Activated naive CD8-positive, alpha-beta T cell treated with anti-CD3 and anti-CD28 coated beads, Interleukin-2, amount 10 ng/mL, durations not matched to agents 7 days and 5 days (primary cell): Measurements from ENCODE around the gene EPHA5. TPM values are rescaled to one million over a fixed set of nuclear protein-coding genes. Genes with fewer than 3 reads are reported as not detected.

Experiments
- ATAC-seq: fragments of 150-1000 bp; cut with Tn5 transposase; one replicate; pipeline ENCODE4 v1.10.0; 2021; ENCODE audit warnings: low read depth, moderate library complexity
- POLR2A ChIA-PET: fragments of 350-600 bp; sonication (Branson Sonifier 250); formaldehyde crosslinking; loops from one replicate; lab custom pipeline; 2021; ENCODE audit warnings: antibody characterized with exemption; lab: Charles Lee
- DNase-seq: peaks from one replicate; pipeline ENCODE4 v3.0.0; 2021
- H3K27ac Mint-ChIP-seq: one replicate; pipeline ENCODE4 v1.8.0; 2022; ENCODE audit warnings: mild to moderate bottlenecking, mixed read lengths
- H3K27me3 Mint-ChIP-seq: one replicate; pipeline ENCODE4 v1.8.0; 2022; ENCODE audit warnings: mild to moderate bottlenecking, moderate library complexity, mixed read lengths
- H3K36me3 Mint-ChIP-seq: one replicate; pipeline ENCODE4 v1.8.0; 2021; ENCODE audit warnings: mild to moderate bottlenecking, mixed read lengths
- H3K4me1 Mint-ChIP-seq: one replicate; pipeline ENCODE4 v1.8.0; 2021; ENCODE audit warnings: mixed read lengths
- H3K4me3 Mint-ChIP-seq: one replicate; pipeline ENCODE4 v1.8.0; 2022; ENCODE audit warnings: mild to moderate bottlenecking, moderate library complexity, mixed read lengths
- H3K9me3 Mint-ChIP-seq: one replicate; pipeline ENCODE4 v1.8.0; 2021; ENCODE audit warnings: mixed read lengths
- total RNA-seq, 2 experiments: library from RNA; stranded (reverse); gene quantifications; one replicate each; pipeline ENCODE4 v1.2.3, GENCODE V29; 2021

EPHA5 gene
- total RNA-seq, 2 experiments from 2014 or later, result not detected

DNA sequence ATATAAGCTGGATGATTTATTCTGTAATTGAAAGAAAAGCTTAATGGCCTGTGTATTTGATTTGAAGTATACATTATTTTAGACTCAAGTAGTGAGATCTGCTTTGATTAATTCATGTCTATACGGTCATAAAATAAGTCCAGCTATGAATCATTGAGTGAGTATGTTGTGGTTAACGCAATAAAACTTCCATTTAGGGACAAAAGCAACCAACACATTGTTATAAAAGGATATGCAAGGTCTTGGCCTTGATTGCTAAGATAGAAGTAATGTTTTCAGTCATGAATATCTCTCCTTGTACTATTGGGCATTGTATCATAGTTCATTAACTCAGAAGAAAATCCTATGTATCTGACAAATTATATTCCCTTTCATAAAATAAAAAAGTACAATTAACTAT, 162.1 kb downstream of the EPHA5 start:
- Mint-ChIP-seq H3K27ac (no peak overlapping the region), H3K4me3 (no peak overlapping the region), H3K27me3 (no peaks in the 10 kb centered on the region), H3K9me3 (no peaks in the 10 kb centered on the region), H3K36me3 (no peaks in the 10 kb centered on the region), H3K4me1 (no peaks in the 10 kb centered on the region)
- DNase-seq (no peak), ATAC-seq (no peak)
- POLR2A ChIA-PET, result no interaction called here

GRCh38 chr4:65502131-65502701, 168.1 kb downstream of the EPHA5 start:
- Mint-ChIP-seq H3K4me1 (no peaks in the 10 kb centered on the region), H3K27ac (no peak overlapping the region), H3K36me3 (no peaks in the 10 kb centered on the region), H3K27me3 (no peaks in the 10 kb centered on the region), H3K4me3 (no peak overlapping the region), H3K9me3 (peaks cover 2% of the 10 kb centered on the region)
- POLR2A ChIA-PET, result no interaction called here
- ATAC-seq, result no peak
- DNase-seq, result no peak

DNA sequence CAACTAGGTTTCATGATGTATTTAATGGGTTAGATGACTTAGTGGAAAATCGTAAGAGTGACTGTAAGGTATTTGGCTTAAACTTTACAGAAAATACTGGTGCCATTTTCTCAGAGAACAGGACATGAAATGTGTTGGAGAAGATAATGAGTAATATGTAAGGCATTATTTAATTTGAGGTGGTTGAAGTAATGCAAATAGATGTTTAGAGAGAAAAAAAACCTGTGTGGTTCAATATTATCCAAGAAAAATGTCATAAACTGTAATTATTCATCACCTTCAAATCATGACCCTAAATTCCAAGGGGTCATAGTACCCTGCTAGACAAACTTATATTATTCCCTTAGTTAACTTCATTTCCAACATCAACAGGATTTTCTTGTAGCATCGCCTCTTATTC, 171.7 kb downstream of the EPHA5 start:
- no peak overlapping the region for H3K27ac Mint-ChIP-seq
- no peaks in the 10 kb centered on the region for H3K36me3 Mint-ChIP-seq
- POLR2A ChIA-PET, result no interaction called here
- peaks cover 2% of the 10 kb centered on the region for H3K9me3 Mint-ChIP-seq
- H3K4me1 Mint-ChIP-seq, result no peaks in the 10 kb centered on the region
- no peaks in the 10 kb centered on the region for H3K27me3 Mint-ChIP-seq
- ATAC-seq (no peak), DNase-seq (no peak)
- no peak overlapping the region for H3K4me3 Mint-ChIP-seq

GRCh38 chr4:65495439-65495838, 174.8 kb downstream of the EPHA5 start:
- Mint-ChIP-seq H3K9me3 (peaks cover 2% of the 10 kb centered on the region), H3K27me3 (no peaks in the 10 kb centered on the region), H3K36me3 (no peaks in the 10 kb centered on the region), H3K27ac (no peak overlapping the region), H3K4me3 (no peak overlapping the region), H3K4me1 (no peaks in the 10 kb centered on the region)
- ATAC-seq (no peak), DNase-seq (no peak)
- POLR2A ChIA-PET, result no interaction called here

DNA sequence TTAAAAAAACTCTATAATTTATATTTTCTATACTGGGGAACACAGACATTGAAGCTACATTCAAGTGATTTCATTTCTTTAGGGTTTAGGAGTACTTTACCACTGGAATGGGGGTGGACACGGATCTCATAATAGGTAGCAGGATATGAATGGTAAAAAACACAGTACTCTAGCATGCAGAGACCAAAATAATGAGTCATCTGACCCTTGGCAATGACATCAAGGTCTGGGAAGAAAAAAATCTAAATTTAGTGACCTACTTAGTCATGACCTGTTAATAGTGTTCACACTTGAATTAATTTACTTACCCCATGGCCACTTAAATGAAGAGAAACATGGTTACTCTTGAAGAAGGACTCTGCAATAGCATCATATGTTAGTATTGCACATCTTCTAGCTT, 187.9 kb downstream of the EPHA5 start:
- no peaks in the 10 kb centered on the region for H3K27me3 Mint-ChIP-seq
- no peak overlapping the region for H3K4me3 Mint-ChIP-seq
- no peak overlapping the region for H3K27ac Mint-ChIP-seq
- POLR2A ChIA-PET, result no interaction called here
- ATAC-seq, result no peak
- H3K9me3 Mint-ChIP-seq, result peaks cover 2% of the 10 kb centered on the region
- DNase-seq, result no peak
- H3K4me1 Mint-ChIP-seq, result no peaks in the 10 kb centered on the region
- H3K36me3 Mint-ChIP-seq, result no peaks in the 10 kb centered on the region

- no peak overlapping the region for H3K4me3 Mint-ChIP-seq
- no peaks in the 10 kb centered on the region for H3K36me3 Mint-ChIP-seq
- POLR2A ChIA-PET, result no interaction called here
- DNase-seq, result no peak
- H3K9me3 Mint-ChIP-seq, result no peaks in the 10 kb centered on the region
- no peak overlapping the region for H3K27ac Mint-ChIP-seq
- no peaks in the 10 kb centered on the region for H3K4me1 Mint-ChIP-seq
- H3K27me3 Mint-ChIP-seq, result no peaks in the 10 kb centered on the region
- no peak for ATAC-seq
Observed at GRCh38 chr4:65472531-65472930, 197.8 kb downstream of the EPHA5 start.

- no peak for DNase-seq
- POLR2A ChIA-PET, result no interaction called here
- Mint-ChIP-seq H3K4me1 (no peaks in the 10 kb centered on the region), H3K27ac (no peak overlapping the region), H3K27me3 (no peaks in the 10 kb centered on the region), H3K36me3 (no peaks in the 10 kb centered on the region), H3K4me3 (no peak overlapping the region), H3K9me3 (no peaks in the 10 kb centered on the region)
- ATAC-seq, result no peak
Observed at GRCh38 chr4:65467068-65467680, 203.1 kb downstream of the EPHA5 start.

- H3K27ac Mint-ChIP-seq, result no peak overlapping the region
- H3K36me3 Mint-ChIP-seq, result no peaks in the 10 kb centered on the region
- POLR2A ChIA-PET, result no interaction called here
- H3K4me3 Mint-ChIP-seq, result no peak overlapping the region
- ATAC-seq (no peak), DNase-seq (no peak)
- no peaks in the 10 kb centered on the region for H3K9me3 Mint-ChIP-seq
- H3K27me3 Mint-ChIP-seq, result no peaks in the 10 kb centered on the region
- H3K4me1 Mint-ChIP-seq, result no peaks in the 10 kb centered on the region
Observed at GRCh38 chr4:65461781-65462180, 208.5 kb downstream of the EPHA5 start.

DNA sequence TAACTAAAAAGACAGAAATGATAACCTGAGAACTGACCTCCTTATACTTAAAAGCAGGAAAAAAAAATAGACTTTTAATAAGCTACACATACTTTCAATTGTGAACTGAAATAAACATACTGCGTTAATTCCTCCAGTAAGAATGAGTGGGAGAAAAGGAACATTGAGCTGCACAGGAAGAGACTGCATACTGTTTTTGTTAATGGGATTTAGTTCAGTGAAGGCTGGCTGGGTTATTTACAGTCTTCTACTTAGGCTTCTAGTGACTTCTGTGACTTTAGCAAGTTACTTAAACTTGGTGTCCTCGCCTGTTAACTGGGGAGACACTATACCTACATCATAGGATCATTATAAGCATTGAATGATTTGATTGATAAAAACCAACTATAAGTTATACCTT, 213.3 kb downstream of the EPHA5 start:
- Mint-ChIP-seq H3K4me1 (no peaks in the 10 kb centered on the region), H3K27me3 (no peaks in the 10 kb centered on the region), H3K27ac (no peak overlapping the region), H3K4me3 (no peak overlapping the region), H3K9me3 (no peaks in the 10 kb centered on the region), H3K36me3 (no peaks in the 10 kb centered on the region)
- POLR2A ChIA-PET, result no interaction called here
- ATAC-seq (no peak), DNase-seq (no peak)

- no peaks in the 10 kb centered on the region for H3K27me3 Mint-ChIP-seq
- H3K27ac Mint-ChIP-seq, result no peak overlapping the region
- no peaks in the 10 kb centered on the region for H3K9me3 Mint-ChIP-seq
- POLR2A ChIA-PET, result no interaction called here
- no peak for DNase-seq
- H3K4me1 Mint-ChIP-seq, result no peaks in the 10 kb centered on the region
- no peaks in the 10 kb centered on the region for H3K36me3 Mint-ChIP-seq
- H3K4me3 Mint-ChIP-seq, result no peak overlapping the region
- no peak for ATAC-seq
Observed at GRCh38 chr4:65456579-65456978, 213.7 kb downstream of the EPHA5 start.

DNA sequence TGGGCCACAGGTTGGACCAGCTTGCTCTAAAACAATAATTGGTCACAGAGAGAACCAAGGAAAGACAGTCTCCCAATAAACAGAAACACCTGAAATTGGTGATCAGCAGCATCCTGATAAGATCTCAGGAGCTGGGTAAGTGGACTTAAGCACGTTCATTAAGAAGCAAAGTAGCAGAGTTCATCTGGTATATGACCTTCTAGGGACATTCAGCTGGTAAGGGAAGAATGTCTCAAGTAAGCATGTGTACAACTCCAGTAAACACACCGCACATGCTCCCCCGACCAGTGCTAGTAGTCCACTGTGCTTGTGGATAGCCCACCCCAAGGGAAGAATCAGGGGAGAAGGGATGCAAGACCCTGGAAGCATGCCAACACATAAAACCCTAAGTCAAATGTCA, 216.9 kb downstream of the EPHA5 start:
- ATAC-seq (no peak), DNase-seq (no peak)
- no peaks in the 10 kb centered on the region for H3K4me1 Mint-ChIP-seq
- no peaks in the 10 kb centered on the region for H3K27me3 Mint-ChIP-seq
- no peaks in the 10 kb centered on the region for H3K9me3 Mint-ChIP-seq
- no peak overlapping the region for H3K27ac Mint-ChIP-seq
- POLR2A ChIA-PET, result no interaction called here
- H3K36me3 Mint-ChIP-seq, result no peaks in the 10 kb centered on the region
- no peak overlapping the region for H3K4me3 Mint-ChIP-seq

DNA sequence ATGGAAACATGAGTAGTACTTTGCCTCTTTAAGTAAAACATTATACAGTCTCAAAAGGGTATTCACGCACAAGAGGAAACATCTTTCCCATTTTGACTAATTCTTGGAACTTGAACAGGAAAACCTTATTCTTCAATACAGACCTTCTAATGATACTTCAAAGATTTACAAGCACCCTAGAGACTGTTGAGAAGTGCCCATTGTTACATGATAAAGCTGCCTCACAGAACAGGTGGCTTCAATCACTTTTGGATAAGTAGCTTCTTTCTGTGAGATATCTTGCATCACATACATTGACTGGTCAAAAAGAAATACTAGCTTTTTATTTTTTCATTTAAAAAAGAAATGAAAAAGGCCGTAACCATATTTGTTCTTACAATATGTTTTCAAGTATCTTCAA, 219.4 kb downstream of the EPHA5 start:
- Mint-ChIP-seq H3K27me3 (no peaks in the 10 kb centered on the region), H3K9me3 (no peaks in the 10 kb centered on the region), H3K36me3 (no peaks in the 10 kb centered on the region), H3K27ac (no peak overlapping the region), H3K4me1 (no peaks in the 10 kb centered on the region), H3K4me3 (no peak overlapping the region)
- DNase-seq (no peak), ATAC-seq (no peak)
- POLR2A ChIA-PET, result no interaction called here

- no peaks in the 10 kb centered on the region for H3K27me3 Mint-ChIP-seq
Observed at GRCh38 chr4:65437102-65437501, 233.2 kb downstream of the EPHA5 start.

DNA sequence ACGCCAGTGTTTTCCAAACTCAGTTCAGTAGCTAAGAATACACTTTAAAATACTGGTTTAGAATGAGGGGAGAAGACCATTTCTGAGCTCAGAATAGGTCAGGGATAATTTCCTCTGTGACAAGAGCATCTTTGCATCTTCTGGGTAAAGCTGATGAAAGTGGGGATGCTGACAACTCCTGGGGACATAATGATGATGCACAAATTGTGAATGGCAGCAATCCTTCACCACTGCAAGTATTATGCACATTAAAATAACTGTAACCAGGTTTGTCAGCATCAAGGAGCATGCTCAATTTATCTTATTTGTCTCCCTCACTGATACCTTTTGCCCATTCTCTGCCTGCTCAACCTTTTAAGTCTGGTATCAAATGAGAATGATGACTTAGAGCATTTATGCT, 248.2 kb downstream of the EPHA5 start:
- Mint-ChIP-seq H3K36me3 (no peaks in the 10 kb centered on the region), H3K27ac (no peak overlapping the region), H3K4me3 (no peak overlapping the region), H3K4me1 (no peaks in the 10 kb centered on the region), H3K9me3 (no peaks in the 10 kb centered on the region), H3K27me3 (no peaks in the 10 kb centered on the region)
- DNase-seq (no peak), ATAC-seq (no peak)
- POLR2A ChIA-PET, result no interaction called here

More at GRCh38 chr4:65437102-65437501, 233.2 kb downstream of the EPHA5 start:
- H3K36me3 Mint-ChIP-seq, result no peaks in the 10 kb centered on the region
- H3K4me1 Mint-ChIP-seq, result no peaks in the 10 kb centered on the region
- H3K9me3 Mint-ChIP-seq, result no peaks in the 10 kb centered on the region
- ATAC-seq (no peak), DNase-seq (no peak)
- no peak overlapping the region for H3K4me3 Mint-ChIP-seq
- H3K27ac Mint-ChIP-seq, result no peak overlapping the region
- POLR2A ChIA-PET, result no interaction called here
